Measurements from ENCODE around the gene LRMDA.

GRCh38 chr10:76444034-76444800 is 1012.8 kb downstream of the LRMDA start:
- TF ChIP-seq POLR2A (IDR thresholded peaks at IDR 0.05) (no peak), CTCF (IDR thresholded peaks at IDR 0.05) (no peak), EP300 (IDR thresholded peaks at IDR 0.05) (peak; percentile 33 to 39)

Data from tibial nerve (tissue), 4 donors.